ENCODE data around the gene NPAS3. TPM values are rescaled to one million over a fixed set of nuclear protein-coding genes. Genes with fewer than 3 reads are reported as not detected.
A peak's percentile ranks its signal among the peaks of the same experiment; 100 is the strongest.

The NPAS3 gene
- total and polyA plus RNA-seq, 2 donors (not counting 1 experiment from before 2014, with no cell fraction given), result 0.10 to 0.50 TPM

DNA sequence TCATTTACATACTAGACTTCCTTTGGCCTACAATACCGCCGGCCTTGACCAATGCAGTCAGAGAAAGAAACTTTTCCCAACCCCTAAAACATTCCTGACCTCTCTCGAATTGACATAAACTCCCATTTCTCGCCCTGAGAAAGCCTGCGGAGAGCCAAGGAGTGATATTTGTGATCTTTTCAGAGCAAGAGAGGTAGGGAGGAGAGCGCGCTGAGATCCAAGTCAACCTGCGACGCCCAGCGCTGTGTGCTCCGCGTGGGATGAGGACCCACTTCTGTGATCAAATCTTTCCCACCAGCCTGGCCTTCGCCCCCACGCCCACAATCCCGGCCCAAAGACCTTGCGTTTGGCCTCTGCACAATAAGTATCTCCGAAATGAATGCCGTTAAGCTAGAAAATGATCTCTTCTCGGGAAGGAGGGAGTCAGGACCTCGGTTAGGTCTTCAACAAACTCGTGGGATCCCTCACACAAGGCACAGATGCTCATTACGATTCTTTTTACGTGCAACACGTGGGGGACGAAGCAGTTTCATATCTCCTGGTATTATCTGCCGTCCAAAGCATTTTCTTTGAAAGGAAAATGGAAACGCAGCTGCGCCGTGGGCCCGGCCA, 6.3 kb upstream of the NPAS3 start:
- no peak overlapping the region for H2AFZ ChIP-seq (ENCODE audit: low read length)
- peak overlapping the region; percentile 3 for H3K4me2 ChIP-seq (ENCODE audit: extremely low read depth, insufficient read depth, low read length)
- no peaks in the 10 kb centered on the region for H3K4me1 ChIP-seq (ENCODE audit: control insufficient read depth, extremely low read depth, insufficient read depth, low read length)
- H3K27ac ChIP-seq (ENCODE audit: insufficient read depth, low read length), result no peak overlapping the region
- H3K79me2 ChIP-seq (ENCODE audit: control insufficient read depth, insufficient read depth, low read length), result no peaks in the 10 kb centered on the region
- peaks cover 53% of the 10 kb centered on the region for H3K27me3 ChIP-seq (ENCODE audit: control insufficient read depth, insufficient read depth, low read length)
- no peak for DNase-seq (ENCODE audit: low read depth in 2 of 2)
- TF ChIP-seq EZH2 (IDR thresholded peaks at IDR 0.05; ENCODE audit: low read length, missing control alignments), result no peak
- H3K9me3 ChIP-seq (ENCODE audit: control insufficient read depth, insufficient read depth, low read depth, low read length), result no peaks in the 10 kb centered on the region
- no peaks in the 10 kb centered on the region for H3K36me3 ChIP-seq (ENCODE audit: control insufficient read depth, insufficient read depth, low read length)
- no peaks in the 10 kb centered on the region for H4K20me1 ChIP-seq (ENCODE audit: control insufficient read depth, extremely low read depth, insufficient read depth, low read length)
- no peak overlapping the region for H3K9ac ChIP-seq (ENCODE audit: insufficient read depth, low read length)
- H3K4me3 ChIP-seq (replicated peaks in 1 of 4; ENCODE audit: control extremely low read depth in 1 of 4, insufficient read depth in 1 of 4, low read depth in 3 of 4, low read length in 4 of 4), result no peak overlapping the region

DNA sequence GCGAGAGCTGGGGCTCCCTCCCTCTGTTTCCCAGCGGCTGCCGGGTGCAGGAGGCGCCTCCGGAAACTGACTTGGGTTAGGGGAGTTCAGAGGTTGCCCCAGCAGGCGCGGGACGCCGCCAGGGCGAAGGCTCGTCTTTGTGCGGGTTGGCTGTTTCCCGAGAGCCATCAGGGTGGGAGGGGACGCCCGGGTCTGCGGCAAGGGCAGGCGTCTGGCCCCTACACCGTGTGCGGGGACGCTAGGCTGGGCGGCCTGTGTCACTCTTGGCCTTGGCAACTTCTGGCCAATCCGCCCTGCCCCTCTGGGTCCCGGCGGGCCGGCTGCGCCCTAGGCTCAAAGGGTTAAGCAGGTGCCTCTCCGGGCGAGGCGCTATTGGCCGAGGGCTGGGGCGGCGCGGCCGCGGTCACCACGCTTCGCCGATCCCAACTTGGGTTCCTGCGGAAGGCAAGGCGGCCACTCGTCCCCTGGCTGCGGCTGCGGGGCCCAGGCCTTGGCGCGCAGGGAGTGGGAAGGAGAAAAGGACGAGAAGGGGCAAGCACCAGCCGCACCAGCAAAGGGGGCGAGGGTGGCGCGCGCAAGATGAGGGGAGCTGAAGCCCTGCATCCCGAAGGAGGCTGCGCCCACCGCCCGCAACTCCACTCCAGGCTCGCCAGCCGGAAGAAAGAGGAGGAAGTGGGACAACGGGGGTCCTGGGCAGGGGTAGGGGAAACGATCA, 5.6 kb upstream of the NPAS3 start:
- no peak for TF ChIP-seq EZH2 (IDR thresholded peaks at IDR 0.05; ENCODE audit: low read length, missing control alignments)
- TF ChIP-seq, protein P1, sequence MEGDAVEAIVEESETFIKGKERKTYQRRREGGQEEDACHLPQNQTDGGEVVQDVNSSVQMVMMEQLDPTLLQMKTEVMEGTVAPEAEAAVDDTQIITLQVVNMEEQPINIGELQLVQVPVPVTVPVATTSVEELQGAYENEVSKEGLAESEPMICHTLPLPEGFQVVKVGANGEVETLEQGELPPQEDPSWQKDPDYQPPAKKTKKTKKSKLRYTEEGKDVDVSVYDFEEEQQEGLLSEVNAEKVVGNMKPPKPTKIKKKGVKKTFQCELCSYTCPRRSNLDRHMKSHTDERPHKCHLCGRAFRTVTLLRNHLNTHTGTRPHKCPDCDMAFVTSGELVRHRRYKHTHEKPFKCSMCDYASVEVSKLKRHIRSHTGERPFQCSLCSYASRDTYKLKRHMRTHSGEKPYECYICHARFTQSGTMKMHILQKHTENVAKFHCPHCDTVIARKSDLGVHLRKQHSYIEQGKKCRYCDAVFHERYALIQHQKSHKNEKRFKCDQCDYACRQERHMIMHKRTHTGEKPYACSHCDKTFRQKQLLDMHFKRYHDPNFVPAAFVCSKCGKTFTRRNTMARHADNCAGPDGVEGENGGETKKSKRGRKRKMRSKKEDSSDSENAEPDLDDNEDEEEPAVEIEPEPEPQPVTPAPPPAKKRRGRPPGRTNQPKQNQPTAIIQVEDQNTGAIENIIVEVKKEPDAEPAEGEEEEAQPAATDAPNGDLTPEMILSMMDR (conservative IDR thresholded peaks at IDR 0.05 in 1 of 2, IDR thresholded peaks at IDR 0.05 in 1 of 2; ENCODE audit: low read depth in 1 of 2, low read length in 2 of 2), result no peak
- DNase-seq (ENCODE audit: low read depth in 2 of 2), result no peak
- H3K4me2 ChIP-seq (ENCODE audit: extremely low read depth, insufficient read depth, low read length), result peak overlapping the region; percentile 69
- no peaks in the 10 kb centered on the region for H4K20me1 ChIP-seq (ENCODE audit: control insufficient read depth, extremely low read depth, insufficient read depth, low read length)
- no peak overlapping the region for H3K4me3 ChIP-seq (replicated peaks in 1 of 4; ENCODE audit: control extremely low read depth in 1 of 4, insufficient read depth in 1 of 4, low read depth in 3 of 4, low read length in 4 of 4)
- H3K79me2 ChIP-seq (ENCODE audit: control insufficient read depth, insufficient read depth, low read length), result no peaks in the 10 kb centered on the region
- H3K36me3 ChIP-seq (ENCODE audit: control insufficient read depth, insufficient read depth, low read length), result no peaks in the 10 kb centered on the region
- H3K27ac ChIP-seq (ENCODE audit: insufficient read depth, low read length), result no peak overlapping the region
- H2AFZ ChIP-seq (ENCODE audit: low read length), result no peak overlapping the region
- peaks cover 57% of the 10 kb centered on the region for H3K27me3 ChIP-seq (ENCODE audit: control insufficient read depth, insufficient read depth, low read length)
- H3K4me1 ChIP-seq (ENCODE audit: control insufficient read depth, extremely low read depth, insufficient read depth, low read length), result no peaks in the 10 kb centered on the region
- no peaks in the 10 kb centered on the region for H3K9me3 ChIP-seq (ENCODE audit: control insufficient read depth, insufficient read depth, low read depth, low read length)
- no peak overlapping the region for H3K9ac ChIP-seq (ENCODE audit: insufficient read depth, low read length)

DNA sequence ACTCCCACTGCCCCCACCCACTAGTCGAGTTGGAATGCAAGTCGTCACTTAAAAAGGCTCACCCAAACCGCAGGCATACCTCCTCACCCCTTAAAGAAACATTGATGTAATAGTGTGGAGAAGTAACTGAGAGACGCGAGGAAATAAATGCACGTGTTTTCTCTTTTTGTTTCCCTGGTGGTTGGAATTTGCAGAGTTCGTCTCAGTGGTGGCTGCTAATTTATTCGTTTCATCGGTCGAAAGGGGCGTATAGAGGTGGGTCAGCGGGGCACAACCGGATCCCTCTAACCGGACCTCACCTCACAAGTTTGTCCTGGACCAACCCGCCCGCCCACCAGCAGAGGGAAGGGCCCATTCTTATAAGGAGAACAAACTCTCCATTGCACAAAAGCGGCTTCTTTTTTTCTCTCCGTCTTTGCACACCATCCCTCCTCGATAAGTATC, 5.0 kb upstream of the NPAS3 start:
- no peaks in the 10 kb centered on the region for H4K20me1 ChIP-seq (ENCODE audit: control insufficient read depth, extremely low read depth, insufficient read depth, low read length)
- H3K4me3 ChIP-seq (replicated peaks in 1 of 4; ENCODE audit: control extremely low read depth in 1 of 4, insufficient read depth in 1 of 4, low read depth in 3 of 4, low read length in 4 of 4), result peak overlapping the region in 2 of 4 experiments; percentile 19 to 40
- no peak overlapping the region for H3K27ac ChIP-seq (ENCODE audit: insufficient read depth, low read length)
- H3K4me2 ChIP-seq (ENCODE audit: extremely low read depth, insufficient read depth, low read length), result peak overlapping the region; percentile 69
- H3K9me3 ChIP-seq (ENCODE audit: control insufficient read depth, insufficient read depth, low read depth, low read length), result no peaks in the 10 kb centered on the region
- no peak overlapping the region for H2AFZ ChIP-seq (ENCODE audit: low read length)
- no peaks in the 10 kb centered on the region for H3K4me1 ChIP-seq (ENCODE audit: control insufficient read depth, extremely low read depth, insufficient read depth, low read length)
- no peak for TF ChIP-seq EZH2 (IDR thresholded peaks at IDR 0.05; ENCODE audit: low read length, missing control alignments)
- TF ChIP-seq, protein P1 (conservative IDR thresholded peaks at IDR 0.05 in 1 of 2, IDR thresholded peaks at IDR 0.05 in 1 of 2; ENCODE audit: low read depth in 1 of 2, low read length in 2 of 2), result peak in 1 of 2 donors; percentile 33
- H3K79me2 ChIP-seq (ENCODE audit: control insufficient read depth, insufficient read depth, low read length), result no peaks in the 10 kb centered on the region
- peaks cover 57% of the 10 kb centered on the region for H3K27me3 ChIP-seq (ENCODE audit: control insufficient read depth, insufficient read depth, low read length)
- H3K36me3 ChIP-seq (ENCODE audit: control insufficient read depth, insufficient read depth, low read length), result no peaks in the 10 kb centered on the region
- H3K9ac ChIP-seq (ENCODE audit: insufficient read depth, low read length), result no peak overlapping the region
- DNase-seq (ENCODE audit: low read depth in 2 of 2), result peak in 1 of 2 donors; percentile 80
